Lung (tissue), 12 donors: ENCODE data around the gene AKAP13. TPM values are rescaled to one million over a fixed set of nuclear protein-coding genes. Genes with fewer than 3 reads are reported as not detected.
"Not testable (repeated sequence)": the region's sequence is repeated elsewhere in the genome, so short reads cannot be mapped to it uniquely, and the experiment has no call there.

Experiments
- ATAC-seq: fragments of 200-7000 bp; cut with Tn5 transposase; one replicate; pipeline ENCODE4 v1.9.1; 2020; ENCODE audit warnings: moderate number of reproducible peaks; ENCODE audit not compliant: insufficient read depth, low FRiP score
- DNase-seq, 3 donors: peaks; one replicate each; pipeline ENCODE4 v3.0.0-alpha.2; 2013 to 2017
- H3K27ac ChIP-seq, 2 donors: one replicate each; pipeline ENCODE4 v1.5.1; 2013; ENCODE audit warnings: mild to moderate bottlenecking in 2 of 2, moderate library complexity in 2 of 2, control low read depth in 1 of 2, inconsistent platforms in 1 of 2, low read depth in 1 of 2, low read length in 1 of 2
- H3K27me3 ChIP-seq, 3 donors: one replicate each; pipeline ENCODE4 v1.5.1; 2013; ENCODE audit warnings: low read length in 2 of 3; ENCODE audit not compliant: control insufficient read depth in 3 of 3, insufficient read depth in 3 of 3
- H3K36me3 ChIP-seq, 4 donors: one replicate each; pipeline ENCODE4 v1.5.1; 2013; ENCODE audit warnings: low read length in 4 of 4, mild to moderate bottlenecking in 1 of 4, moderate library complexity in 1 of 4; ENCODE audit not compliant: control insufficient read depth in 4 of 4, insufficient read depth in 4 of 4
- H3K4me1 ChIP-seq, 5 donors: one replicate each; pipeline ENCODE4 v1.5.1; 2013; ENCODE audit warnings: low read length in 5 of 5, mild to moderate bottlenecking in 2 of 5, moderate library complexity in 1 of 5; ENCODE audit not compliant: control insufficient read depth in 5 of 5, insufficient read depth in 5 of 5
- H3K4me3 ChIP-seq: one replicate; pipeline ENCODE4 v1.5.1; 2013; ENCODE audit warnings: mild to moderate bottlenecking, control low read depth, moderate library complexity
- H3K9ac ChIP-seq, 2 donors: one replicate each; pipeline ENCODE4 v1.5.1; 2013; ENCODE audit warnings: low read length in 2 of 2, control low read depth in 1 of 2; ENCODE audit not compliant: insufficient read depth in 1 of 2
- H3K9me3 ChIP-seq, 4 donors: one replicate each; pipeline ENCODE4 v1.5.1; 2013; ENCODE audit warnings: low read length in 3 of 4, mild to moderate bottlenecking in 1 of 4, moderate library complexity in 1 of 4; ENCODE audit not compliant: control insufficient read depth in 4 of 4, insufficient read depth in 3 of 4
- CTCF ChIP-seq: IDR thresholded peaks from 2 replicates; pipeline ENCODE4 v1.5.1; 2012; ENCODE audit warnings: mild to moderate bottlenecking; ENCODE audit errors: control extremely low read depth, extremely low read depth
- WGBS, 2 donors: extraction: QIAGEN DNeasy Blood & Tissue Kit; methylation state at CpG; one replicate each; pipeline ENCODE4 v1.1.7; 2013; 5-methylcytosine and 5-hydroxymethylcytosine counted together
- polyA plus RNA-seq, 2 donors: library from polyadenylated mRNA; stranded (reverse); fragments of 200-250 nt; gene quantifications; one replicate each; pipeline ENCODE4 v1.2.1, GENCODE V29; 2013
- total RNA-seq, 2 donors: library from RNA; depleted of rRNA in 1 of 2; stranded (reverse); fragments of >200 nt in 1 of 2; gene quantifications; one replicate each; pipeline ENCODE4 v1.2.1, GENCODE V29; 2014 to 2021
- donor health status: control.
- donor health status: control.
- donor health status: Bipolar disorder and iron deficiency.
- donor health status: healthy.
- donor health status: DM: yes; HTN: yes; CAD: no.

Gene AKAP13
- total and polyA plus RNA-seq, 4 donors: 102 to 1,115 (median 259) TPM

GRCh38 chr15:85477730-85478129 lies 97.3 kb downstream of the AKAP13 start:
- Histone ChIP-seq H3K9me3 (no peaks in the 10 kb centered on the region), H3K4me3 (no peak overlapping the region), H3K27me3 (no peaks in the 10 kb centered on the region), H3K27ac (peak overlapping the region in 1 of 2 donors; percentile 23), H3K9ac (no peak overlapping the region), H3K36me3 (no peaks in the 10 kb centered on the region), H3K4me1 (peaks cover 8 to 56% (median 22%) of the 10 kb centered on the region in 5 donors)
- TF ChIP-seq CTCF: no peak
- DNase-seq: peak in 1 of 3 donors; percentile 28
- WGBS, 2 donors: 53 to 55% methylated on average over 4 of the region's 4 CpGs
- no peak for ATAC-seq

- H3K4me3 ChIP-seq: no peak overlapping the region
- no peaks in the 10 kb centered on the region for H3K9me3 ChIP-seq
- TF ChIP-seq CTCF: no peak
- H3K36me3 ChIP-seq: no peaks in the 10 kb centered on the region
- 14 to 22% methylated on average over 4 of the region's 4 CpGs for WGBS, 2 donors
- H3K4me1 ChIP-seq: peaks cover 7 to 44% (median 23%) of the 10 kb centered on the region in 5 donors
- ATAC-seq (no peak), DNase-seq (peak in 2 of 3 donors; percentile 36 to 46)
- no peak overlapping the region for H3K9ac ChIP-seq
- H3K27me3 ChIP-seq: no peaks in the 10 kb centered on the region
- H3K27ac ChIP-seq: peak overlapping the region in 1 of 2 donors; percentile 63
These were observed 98.8 kb downstream of the AKAP13 start for GRCh38 chr15:85479071-85479647.

GRCh38 chr15:85480923-85481322 lies 100.5 kb downstream of the AKAP13 start:
- WGBS, 2 donors: 80% methylated on average over 6 of the region's 6 CpGs
- Histone ChIP-seq H3K4me3 (no peak overlapping the region), H3K9ac (no peak overlapping the region), H3K4me1 (peaks cover 7 to 35% (median 21%) of the 10 kb centered on the region in 5 donors), H3K9me3 (no peaks in the 10 kb centered on the region), H3K27ac (no peak overlapping the region), H3K27me3 (no peaks in the 10 kb centered on the region), H3K36me3 (no peaks in the 10 kb centered on the region)
- ATAC-seq: no peak
- DNase-seq: no peak
- TF ChIP-seq CTCF: no peak

DNA sequence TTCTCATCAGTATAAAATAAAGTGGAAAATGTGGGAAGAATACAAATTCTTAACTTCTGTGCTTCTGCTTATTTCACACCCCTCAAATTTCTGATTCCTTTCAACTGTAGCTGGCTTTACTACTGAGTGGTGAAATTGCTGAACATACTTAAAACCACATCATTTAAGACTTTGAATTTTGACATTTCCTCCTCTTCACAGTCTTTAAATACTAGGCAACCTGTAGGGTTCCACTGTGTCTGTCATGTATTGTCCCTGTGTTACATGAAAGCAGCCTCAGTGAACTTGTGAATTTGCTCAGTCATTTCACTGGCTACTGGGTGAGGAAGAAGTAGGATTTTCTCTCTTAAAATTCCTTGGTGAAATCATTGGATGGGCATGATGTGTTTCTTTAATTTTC lies 101.1 kb downstream of the AKAP13 start:
- not testable (repeated sequence) for H3K27me3 ChIP-seq, ATAC-seq, H3K9ac ChIP-seq, H3K9me3 ChIP-seq, DNase-seq, H3K36me3 ChIP-seq, H3K4me3 ChIP-seq
- Histone ChIP-seq H3K4me1 (peaks cover 7 to 35% (median 21%) of the 10 kb centered on the region in 5 donors), H3K27ac (peak overlapping the region in 1 of 2 donors; percentile 53)
